Neural cell (in vitro differentiated cells): ENCODE data around the gene CSMD2.

Experiments used
- CTCF ChIP-seq: fragments of 450-650 bp; IDR thresholded peaks from 2 replicates; pipeline ENCODE4 v1.5.1; 2014; ENCODE audit warnings: antibody characterized with exemption, mild to moderate bottlenecking, moderate library complexity; ENCODE audit not compliant: poor library complexity, severe bottlenecking
- EP300 ChIP-seq: fragments of 450-650 bp; conservative IDR thresholded peaks from 2 replicates; pipeline ENCODE4 v1.6.1; 2014; ENCODE audit warnings: antibody characterized with exemption, mild to moderate bottlenecking, moderate library complexity; ENCODE audit not compliant: poor library complexity, severe bottlenecking
- TAF1 ChIP-seq: IDR thresholded peaks from 2 replicates; pipeline ENCODE4 v1.6.1; 2012; ENCODE audit warnings: low read depth

GRCh38 chr1:33684396-33685179, 480.4 kb downstream of the CSMD2 start:
- TF ChIP-seq CTCF: no peak
- TF ChIP-seq TAF1: no peak
- TF ChIP-seq EP300: no peak
